ENCODE results near the gene STX8.
"Not testable (repeated sequence)": the region's sequence is repeated elsewhere in the genome, so short reads cannot be mapped to it uniquely, and the experiment has no call there.

The STX8 gene

GRCh38 chr17:9408381-9408780, 167.2 kb downstream of the STX8 start:
- in situ Hi-C loops (cut with MboI; ENCODE audit: low sequenced_read_pairs), result no loop called here

- in situ Hi-C loops (cut with MboI; ENCODE audit: low sequenced_read_pairs), result no loop called here
Observed at GRCh38 chr17:9406046-9406606, 169.5 kb downstream of the STX8 start.

GRCh38 chr17:9403257-9403656, 172.4 kb downstream of the STX8 start:
- in situ Hi-C loops (cut with MboI; ENCODE audit: low sequenced_read_pairs), result no loop called here

DNA sequence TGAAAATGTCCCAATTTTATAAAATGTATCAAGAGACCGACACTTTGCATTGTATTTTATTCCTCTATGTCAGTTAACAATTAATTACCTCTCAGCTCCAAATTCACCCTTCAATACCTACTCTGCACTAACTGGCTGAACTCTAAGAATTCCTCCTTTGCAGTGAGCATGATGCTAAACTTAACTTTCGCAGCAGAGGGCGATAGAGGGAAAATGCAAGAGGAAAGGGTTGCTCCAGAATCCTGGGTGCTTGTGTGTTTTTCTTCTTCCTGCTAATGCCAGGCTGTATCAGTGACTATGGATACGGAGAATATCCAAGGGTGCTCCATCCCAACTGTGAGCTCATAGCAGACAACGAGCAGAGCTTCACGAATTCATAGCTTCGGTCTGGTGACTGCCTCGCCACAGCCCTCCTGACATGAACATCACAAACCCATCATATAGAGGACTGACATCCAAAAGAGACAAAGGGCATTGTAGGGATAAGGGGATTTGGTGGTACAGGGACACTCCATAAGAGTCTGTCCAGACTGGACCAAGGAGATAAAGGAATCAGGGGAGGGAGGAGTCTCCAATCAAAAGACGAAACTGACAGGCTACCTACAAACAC, 172.9 kb downstream of the STX8 start:
- in situ Hi-C loops (cut with MboI; ENCODE audit: low sequenced_read_pairs), result no loop called here

DNA sequence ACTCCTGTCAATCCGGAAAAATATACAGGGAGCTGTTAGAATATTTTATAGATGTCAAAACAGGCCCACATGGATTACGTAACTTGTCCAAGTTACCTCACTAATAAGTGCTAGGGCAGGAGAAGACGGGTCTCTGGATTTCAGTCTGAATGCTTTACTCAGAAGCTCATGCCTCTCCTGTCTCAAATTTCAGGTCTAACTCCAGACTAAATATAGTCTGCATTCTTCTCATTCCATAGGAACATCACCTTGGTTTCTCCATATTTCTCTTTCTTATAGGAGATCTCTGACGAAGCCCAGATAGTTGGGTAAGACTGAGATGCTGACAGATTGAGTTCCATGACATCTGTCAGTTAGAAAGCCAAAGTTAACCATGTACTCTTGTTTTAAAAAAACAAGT, 174.2 kb downstream of the STX8 start:
- in situ Hi-C loops (cut with MboI; ENCODE audit: low sequenced_read_pairs), result no loop called here

GRCh38 chr17:9389111-9389527, 186.5 kb downstream of the STX8 start:
- in situ Hi-C loops (cut with MboI; ENCODE audit: low sequenced_read_pairs), result no loop called here

DNA sequence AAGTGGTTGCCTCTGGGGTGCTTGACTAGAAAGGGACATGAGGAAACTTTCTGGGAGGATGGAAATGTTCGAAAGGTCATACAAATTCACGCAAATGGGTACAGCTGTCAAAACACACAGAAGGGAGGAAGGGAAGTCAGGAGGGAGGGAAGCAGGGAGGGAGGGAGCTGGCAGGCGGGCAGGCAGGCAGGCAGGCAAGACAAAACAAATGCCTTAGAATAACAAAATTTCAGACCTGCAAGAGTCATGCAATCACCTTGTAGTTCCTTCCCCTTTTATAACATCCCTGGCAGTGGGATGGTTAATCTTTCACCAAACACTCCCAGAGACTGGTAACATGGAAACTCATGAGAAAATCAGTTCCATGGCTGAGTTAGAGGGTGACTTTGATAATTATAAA, 189.2 kb downstream of the STX8 start:
- in situ Hi-C loops (cut with MboI; ENCODE audit: low sequenced_read_pairs), result no loop called here

- in situ Hi-C loops (cut with MboI; ENCODE audit: low sequenced_read_pairs), result no loop called here
Observed at GRCh38 chr17:9383826-9384225, 191.8 kb downstream of the STX8 start.

DNA sequence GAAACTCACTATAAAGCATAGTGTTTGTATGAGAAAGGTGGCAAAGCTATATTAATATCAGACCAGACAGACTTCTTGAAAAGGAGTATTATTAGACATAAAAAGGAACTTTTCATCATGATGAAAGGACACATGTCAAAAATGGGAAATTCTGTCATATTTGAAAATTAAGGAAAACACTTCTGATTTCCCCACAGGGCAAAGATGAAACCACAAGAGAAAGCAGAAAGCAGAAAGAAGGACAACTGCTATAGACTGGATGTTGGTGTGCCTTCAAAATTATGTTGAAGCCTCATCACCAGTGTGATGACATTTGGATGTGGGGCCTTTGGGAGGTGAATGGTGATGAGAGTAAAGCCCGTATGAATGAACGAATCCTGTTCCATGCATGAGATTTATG, 193.0 kb downstream of the STX8 start:
- in situ Hi-C loops (cut with MboI; ENCODE audit: low sequenced_read_pairs), result no loop called here

DNA sequence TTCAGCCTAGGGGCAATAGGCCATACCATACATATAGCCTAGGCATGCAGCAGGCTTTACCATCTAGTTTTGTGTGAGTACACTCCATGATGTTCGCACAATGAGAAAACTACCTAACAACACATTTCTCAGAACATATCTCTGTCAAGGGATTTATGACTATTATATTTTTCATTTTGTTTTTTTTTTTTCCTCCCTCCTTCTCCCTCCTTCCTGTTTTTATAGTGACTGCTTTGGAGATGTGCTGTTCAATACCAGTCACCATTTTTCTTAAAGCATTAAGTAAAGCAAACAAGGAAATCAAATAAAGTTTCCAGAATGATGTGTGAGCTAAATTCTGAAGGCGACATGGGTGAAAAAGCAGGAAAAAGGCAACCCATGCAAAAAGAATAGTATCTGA, 194.6 kb downstream of the STX8 start:
- in situ Hi-C loops (cut with MboI; ENCODE audit: low sequenced_read_pairs), result no loop called here

- in situ Hi-C loops (cut with MboI; ENCODE audit: low sequenced_read_pairs), result no loop called here
Observed at GRCh38 chr17:9380361-9380760, 195.3 kb downstream of the STX8 start.

- in situ Hi-C loops (cut with MboI; ENCODE audit: low sequenced_read_pairs), result not testable (repeated sequence)
Observed at GRCh38 chr17:9376177-9376576, 199.4 kb downstream of the STX8 start.

GRCh38 chr17:9371019-9371418, 204.6 kb downstream of the STX8 start:
- in situ Hi-C loops (cut with MboI; ENCODE audit: low sequenced_read_pairs), result no loop called here

DNA sequence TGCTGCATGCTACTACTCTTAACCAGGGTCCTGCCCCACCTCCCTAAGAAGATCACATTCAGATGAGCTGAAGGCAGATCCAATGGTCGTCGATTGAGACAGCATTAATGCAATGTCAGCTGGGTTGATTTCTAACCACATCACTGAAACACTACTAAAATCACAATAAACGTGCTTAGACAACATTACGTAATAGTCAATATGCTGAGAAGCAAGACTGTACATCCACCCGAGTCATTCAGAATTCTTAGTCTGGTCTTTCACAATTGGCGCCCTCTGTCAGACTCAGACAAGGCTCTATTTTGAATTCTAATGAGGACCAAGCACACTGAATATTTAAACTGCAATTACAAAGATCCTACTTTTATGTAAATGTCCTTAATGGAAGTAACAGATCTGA, 205.2 kb downstream of the STX8 start:
- in situ Hi-C loops (cut with MboI; ENCODE audit: low sequenced_read_pairs), result no loop called here

- in situ Hi-C loops (cut with MboI; ENCODE audit: low sequenced_read_pairs), result no loop called here
Observed at GRCh38 chr17:9368631-9369030, 207.0 kb downstream of the STX8 start.

- in situ Hi-C loops (cut with MboI; ENCODE audit: low sequenced_read_pairs), result no loop called here
Observed at GRCh38 chr17:9367156-9367555, 208.5 kb downstream of the STX8 start.

DNA sequence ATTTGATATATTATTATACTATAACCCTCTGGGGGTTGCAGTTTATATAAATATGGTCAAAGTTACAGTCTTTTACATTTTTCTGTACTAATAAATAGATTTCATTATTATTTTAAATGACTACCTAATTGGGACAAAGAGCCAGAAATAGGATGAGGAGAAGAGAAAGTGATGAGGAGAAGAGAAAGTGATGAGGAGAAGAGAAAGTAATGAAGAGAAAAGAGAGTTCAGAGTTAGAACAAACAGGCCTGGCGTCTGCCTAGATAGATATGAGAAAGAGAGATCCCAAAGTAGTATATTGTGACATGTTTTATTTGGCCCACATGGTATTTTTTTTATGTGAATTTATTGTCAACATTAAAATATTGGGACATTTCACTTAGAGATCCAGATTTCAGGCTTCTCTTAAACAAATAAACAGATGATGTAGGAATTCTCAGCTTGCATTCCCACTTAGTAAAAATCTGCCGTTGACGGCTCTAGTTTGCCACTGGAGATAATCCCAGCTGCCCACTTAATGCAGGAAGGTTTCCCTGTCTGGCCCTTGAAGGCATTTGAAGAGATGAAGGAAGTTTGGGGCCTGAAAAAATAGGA, 210.7 kb downstream of the STX8 start:
- in situ Hi-C loops (cut with MboI; ENCODE audit: low sequenced_read_pairs), result no loop called here

- in situ Hi-C loops (cut with MboI; ENCODE audit: low sequenced_read_pairs), result no loop called here
Observed at GRCh38 chr17:9363440-9364350, 211.9 kb downstream of the STX8 start.

- in situ Hi-C loops (cut with MboI; ENCODE audit: low sequenced_read_pairs), result no loop called here
Observed at GRCh38 chr17:9361188-9361955, 214.2 kb downstream of the STX8 start.

GRCh38 chr17:9360677-9361081, 214.9 kb downstream of the STX8 start:
- in situ Hi-C loops (cut with MboI; ENCODE audit: low sequenced_read_pairs), result no loop called here

DNA sequence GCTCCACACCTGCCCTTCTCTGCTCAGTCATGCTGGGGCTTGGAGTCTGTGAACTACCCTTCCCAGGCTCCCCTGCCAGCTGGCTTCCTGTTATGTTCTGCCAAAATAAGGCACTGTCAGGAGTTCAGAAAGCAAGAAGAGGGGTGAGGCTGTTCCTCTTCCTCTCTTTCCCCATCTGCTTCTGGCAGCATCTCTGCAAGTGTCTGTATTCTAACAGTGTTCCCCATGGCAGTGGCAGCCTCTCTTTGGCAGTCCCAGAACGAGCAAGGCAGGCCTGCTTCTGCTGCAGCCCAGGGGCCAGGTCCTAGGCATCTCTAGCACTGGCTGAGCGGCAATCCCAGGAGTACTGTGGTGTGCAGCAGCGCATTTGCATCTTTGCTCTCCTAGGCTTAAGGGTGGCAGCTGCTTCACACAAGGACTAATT, 219.1 kb downstream of the STX8 start:
- in situ Hi-C loops (cut with MboI; ENCODE audit: low sequenced_read_pairs), result no loop called here
